GM21576 (cell line): ENCODE data around the gene MTFP1.
"Not testable (repeated sequence)": the region's sequence is repeated elsewhere in the genome, so short reads cannot be mapped to it uniquely, and the experiment has no call there.

Experiments
- ATAC-seq: cut with Tn5 transposase; IDR thresholded peaks from one replicate; pipeline ENCODE4 v1.9.1; 2021; ENCODE audit warnings: mild to moderate bottlenecking, moderate library complexity; ENCODE audit not compliant: unreplicated experiment

MTFP1 gene

DNA sequence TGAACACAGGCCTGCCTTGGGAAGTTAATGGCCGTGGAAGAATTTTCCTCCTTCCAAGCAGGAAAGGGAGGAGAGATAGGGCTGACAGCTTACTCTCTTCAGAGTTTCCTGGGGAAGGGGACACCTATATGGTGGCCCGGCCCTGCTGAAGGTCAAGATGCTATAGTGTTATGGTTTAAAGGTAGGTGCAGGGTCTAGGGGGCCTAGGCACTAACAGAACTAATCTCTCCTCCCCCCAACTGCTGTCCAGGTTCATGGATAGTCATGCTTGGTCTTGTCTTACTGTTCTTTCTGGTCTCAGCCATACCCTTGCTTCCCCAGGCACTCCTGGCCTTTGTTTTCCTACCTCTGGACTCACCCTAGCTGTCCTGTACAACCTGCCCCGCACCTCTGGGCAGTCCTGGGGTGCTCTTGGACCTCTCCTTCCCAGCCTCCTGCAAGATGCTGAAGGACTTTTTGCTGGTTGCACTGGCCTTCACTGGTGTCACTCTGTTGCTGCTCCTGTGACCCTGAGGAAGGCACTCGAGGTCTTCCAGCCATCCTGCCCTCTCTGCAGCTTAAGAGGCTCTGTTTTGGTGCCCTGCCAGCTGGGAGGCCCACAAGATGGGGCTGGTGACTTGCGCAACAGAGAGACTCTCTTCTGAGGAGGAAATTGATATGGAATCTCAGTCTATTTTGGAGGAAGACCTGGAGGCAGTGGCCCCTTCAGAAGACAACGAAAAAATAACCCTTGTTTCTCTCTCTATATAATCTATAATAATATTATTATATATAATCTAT lies 28.4 kb downstream of the MTFP1 start:
- no peak for ATAC-seq

DNA sequence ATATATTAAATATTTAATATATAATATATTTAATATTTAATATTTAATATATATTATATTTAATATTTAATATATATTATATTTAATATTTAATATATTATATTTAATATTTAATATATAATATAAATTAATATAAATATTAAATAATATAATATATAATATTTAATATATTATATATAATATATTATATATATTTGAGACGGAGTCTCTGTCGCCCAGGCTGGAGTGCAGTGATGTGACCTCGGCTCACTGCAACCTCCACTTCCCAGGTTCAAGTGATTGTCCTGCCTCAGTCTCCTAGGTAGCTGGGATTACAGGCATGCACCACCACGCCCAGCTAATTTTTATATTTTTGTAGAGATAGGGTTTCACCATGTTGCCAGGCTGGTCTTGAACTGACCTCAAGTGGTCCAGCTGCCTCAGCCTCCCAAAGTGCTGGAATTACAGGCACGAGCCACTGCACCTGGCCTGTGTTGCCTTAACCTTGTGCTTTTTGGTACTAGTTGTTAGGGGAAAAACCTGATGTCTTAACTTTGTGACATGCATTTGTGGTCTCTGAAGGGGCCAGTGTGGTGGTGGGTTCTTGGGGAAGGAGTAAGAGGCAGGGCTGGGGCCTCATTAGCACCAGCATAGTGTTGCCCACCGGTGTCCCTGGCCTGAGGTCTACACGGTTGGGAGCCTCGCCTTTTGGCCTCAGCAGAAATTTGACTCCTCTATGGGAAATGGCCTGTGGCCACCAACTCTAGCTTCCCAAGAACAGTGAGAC lies 29.7 kb downstream of the MTFP1 start:
- no peak for ATAC-seq

DNA sequence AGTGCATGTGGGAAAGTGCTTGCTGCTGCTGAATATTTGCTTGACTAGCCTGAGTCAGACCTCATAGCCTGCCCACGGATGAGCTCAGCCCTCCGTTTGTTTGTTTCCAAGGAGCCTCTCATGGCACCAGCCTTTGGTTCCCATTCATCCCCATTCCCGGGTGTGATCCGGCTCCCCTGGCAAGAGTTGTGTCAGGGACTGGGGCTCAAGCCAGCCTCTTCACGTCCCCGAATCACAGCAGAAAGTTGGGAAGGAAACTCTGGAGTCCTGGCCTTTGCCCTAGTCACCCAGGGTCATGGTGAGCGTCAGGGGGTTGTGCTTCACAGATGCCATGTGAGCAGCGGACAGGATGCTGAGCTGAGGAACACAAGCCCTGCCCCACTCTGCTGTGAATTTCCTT lies 32.4 kb downstream of the MTFP1 start:
- ATAC-seq: no peak

DNA sequence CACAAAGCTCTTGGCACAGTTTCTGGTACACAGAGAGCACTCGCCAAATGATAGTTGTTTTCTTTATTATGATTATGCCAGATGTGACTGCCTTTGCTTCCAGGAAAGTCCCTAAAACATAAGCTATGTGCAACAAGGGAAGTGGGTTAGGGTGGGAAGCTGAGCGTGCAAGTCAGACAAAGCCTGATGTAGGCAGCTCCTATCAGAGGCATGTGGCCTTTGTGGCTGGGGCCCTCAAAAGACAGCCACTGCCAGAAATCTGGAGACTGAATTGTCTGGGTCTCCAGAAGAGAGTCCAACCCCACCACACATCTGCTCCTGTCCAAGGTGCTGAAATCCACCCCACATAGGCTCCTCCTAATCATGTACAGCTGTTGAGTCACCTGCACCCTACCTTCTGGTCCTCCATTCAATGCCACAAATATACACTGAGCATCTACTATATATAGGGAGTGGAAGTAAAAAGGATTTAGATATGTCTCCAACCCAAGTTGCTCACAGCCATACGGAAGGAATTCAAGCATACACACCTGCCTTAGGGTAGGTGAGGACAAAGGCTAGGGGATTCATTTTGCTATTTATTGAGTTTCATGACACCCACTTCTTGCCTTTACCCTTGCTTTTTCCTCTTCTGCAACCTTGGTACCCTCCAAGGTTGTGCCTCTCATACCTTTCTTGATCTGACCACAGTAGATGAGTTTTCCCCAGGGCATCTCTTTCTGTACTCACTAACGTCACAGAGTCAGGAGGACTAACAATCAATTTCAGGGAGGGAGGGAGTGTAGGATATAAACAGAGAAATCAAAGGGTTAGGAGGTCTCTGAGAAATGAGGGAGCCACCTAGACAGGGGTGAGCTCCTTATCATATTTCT lies 33.8 kb downstream of the MTFP1 start:
- no peak for ATAC-seq

DNA sequence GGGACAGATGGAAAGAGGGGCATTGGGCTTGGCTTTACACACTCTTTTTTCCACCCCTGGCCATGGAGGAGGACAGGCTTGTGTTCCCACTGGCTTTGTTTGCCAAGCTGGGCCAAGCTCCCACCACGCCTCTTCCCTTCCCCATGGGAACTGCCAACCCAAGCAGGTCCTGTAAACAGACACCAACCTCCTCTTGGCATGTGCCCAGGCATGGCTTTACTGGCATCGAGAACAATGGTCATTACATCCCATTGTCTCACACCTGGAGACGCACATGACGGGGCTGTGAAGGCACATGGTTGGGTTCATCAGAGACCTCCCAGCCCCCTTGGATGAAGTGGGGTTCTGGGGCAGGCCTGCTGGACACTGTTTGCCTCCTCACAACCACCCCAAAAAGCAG lies 34.6 kb downstream of the MTFP1 start:
- no peak for ATAC-seq

DNA sequence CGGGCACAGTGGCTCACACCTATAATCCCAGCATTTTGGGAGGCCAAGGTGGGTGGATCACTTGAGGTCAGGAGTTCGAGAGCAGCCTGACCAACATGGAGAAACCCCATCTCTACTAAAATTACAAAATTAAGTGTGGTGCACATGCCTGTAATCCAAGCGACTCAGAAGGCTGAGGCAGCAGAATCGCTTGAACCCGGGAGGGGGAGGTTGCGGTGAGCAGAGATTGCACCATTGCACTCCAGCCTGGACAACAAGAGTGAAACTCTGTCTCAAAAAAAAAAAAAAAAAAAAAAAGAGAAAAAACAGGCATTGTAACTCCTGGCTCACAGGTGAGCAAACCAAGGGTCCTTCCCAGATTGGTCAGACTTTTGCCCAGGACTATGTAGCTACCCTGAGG lies 35.0 kb downstream of the MTFP1 start:
- not testable (repeated sequence) for ATAC-seq

DNA sequence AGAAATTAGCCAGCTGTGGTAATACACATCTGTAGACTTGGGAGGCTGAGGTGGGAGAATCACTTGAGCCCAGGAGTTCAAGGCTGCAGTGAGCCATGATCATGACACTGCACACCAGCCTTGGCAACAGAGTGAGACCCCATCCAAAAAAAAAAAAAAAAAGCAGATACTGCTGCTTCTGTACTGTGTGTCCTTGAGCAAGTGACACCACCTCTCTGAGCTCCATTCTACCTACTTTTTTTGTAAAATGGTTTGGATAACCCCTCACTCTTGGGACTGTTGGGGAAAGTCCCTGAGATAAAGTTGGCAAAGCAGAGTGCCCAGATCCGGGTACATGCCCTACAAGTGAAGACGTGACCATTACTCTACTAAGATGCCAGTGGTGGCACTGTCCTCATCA lies 43.6 kb downstream of the MTFP1 start:
- ATAC-seq: no peak

DNA sequence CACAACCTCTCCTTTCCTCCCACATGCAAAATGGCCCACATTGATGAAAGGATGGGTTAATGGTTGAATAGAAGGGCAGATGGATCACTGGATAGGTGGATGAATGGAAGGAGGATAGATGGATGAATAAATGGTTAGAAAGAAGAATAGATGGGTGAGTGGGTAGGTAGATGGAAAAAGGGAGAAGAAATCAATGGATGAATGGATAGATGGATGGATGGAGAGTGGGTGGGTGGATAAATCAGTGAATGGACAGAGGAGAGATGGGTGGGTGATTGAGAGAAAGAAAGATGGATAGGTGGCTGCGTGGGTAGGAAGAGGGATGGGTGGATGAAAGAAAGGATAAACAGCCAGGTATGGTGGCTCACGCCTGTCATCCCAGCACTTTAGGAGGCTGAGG lies 45.1 kb downstream of the MTFP1 start:
- no peak for ATAC-seq

DNA sequence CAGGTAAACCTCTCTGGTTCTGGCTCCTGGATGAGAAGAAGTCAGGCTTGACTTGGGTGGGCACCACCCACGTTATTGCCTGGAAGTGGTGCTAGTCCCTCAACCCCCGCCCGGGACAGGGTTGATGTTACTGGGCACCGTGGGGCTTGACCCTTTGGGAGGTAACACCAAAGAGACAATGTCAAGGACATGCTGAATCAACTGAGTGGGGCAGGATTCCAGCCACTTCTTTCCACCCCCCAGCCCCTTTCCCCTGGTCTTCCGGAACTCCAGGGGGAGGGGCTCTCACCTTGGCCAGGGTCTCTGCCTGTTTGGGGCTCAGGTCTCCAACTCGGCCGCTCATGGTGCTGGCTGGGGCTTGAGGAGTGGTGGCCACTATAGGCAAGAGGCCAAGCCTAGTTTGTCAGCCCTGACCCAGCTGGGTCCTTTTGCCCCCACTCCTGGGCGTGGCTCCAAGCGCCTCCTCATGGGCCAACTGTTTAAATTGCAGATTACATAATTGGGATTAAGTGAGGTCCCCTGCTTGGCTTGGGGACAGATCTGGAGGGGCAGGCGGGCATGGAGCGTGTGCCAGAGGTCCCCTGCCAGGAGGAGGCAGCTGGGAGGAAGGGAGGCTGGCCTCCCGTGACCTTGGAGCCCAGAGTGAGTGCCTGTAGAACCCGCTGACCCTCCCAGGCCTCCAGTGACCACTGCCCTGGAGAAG lies 46.2 kb downstream of the MTFP1 start, which contains the start of gene SEC14L3:
Gene SEC14L3 (minus strand): TSS at position 402 of the 703 bp plus-strand sequence. CDS start 59 bp downstream, at position 343.
- ATAC-seq: no peak

DNA sequence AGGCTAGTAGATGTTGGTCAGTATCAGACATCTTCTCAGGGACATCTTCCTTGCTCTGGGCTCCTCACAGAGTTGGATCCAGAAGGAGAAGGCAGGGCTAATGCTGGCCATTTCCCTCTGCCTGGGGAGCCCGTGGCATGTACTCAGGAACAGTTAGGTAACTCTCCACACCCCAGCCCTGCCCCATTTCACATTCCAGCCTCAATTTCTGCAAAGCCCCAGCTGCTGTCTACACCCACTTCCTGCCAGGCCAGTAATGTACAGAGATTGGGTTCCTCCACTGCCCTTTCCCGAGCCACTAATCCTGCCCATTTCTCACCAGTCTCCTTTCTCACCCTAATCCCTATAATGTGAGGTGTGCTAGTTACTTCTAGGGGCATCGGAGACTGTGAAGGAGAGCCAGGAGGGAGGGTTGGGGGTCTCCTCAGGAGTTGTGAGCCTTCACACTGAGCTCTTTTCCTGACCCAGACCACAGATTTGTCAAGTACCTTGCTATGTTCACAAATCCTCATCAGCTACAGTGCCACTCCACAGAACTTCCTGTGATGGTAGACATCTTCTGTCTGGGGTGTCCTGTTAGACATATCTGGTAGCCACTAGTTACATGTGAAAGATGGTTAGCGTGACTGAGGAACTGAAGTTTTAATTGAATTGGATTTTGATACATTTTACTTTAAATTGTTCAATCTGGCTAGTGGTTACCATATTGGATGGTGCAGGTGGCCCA lies 47.6 kb downstream of the MTFP1 start:
- no peak for ATAC-seq

DNA sequence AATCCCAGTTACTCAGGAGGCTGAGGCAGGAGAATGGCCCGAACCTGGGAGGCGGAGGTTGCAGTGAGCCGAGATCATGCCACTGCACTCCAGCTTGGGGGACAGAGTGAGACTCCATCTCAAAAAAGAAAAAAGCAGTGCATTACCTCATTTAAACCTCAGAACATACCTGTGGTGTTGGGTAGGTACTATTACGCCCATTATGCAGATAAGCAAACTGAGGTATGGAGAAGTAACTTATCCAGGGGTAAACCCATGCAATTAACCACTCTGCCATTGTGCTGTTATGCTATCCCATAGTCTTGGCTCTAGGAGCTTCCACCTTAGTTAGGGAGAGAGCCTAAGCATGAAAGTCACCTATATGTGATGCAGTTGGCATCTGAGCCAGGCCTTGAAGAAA lies 48.6 kb downstream of the MTFP1 start:
- ATAC-seq: no peak

DNA sequence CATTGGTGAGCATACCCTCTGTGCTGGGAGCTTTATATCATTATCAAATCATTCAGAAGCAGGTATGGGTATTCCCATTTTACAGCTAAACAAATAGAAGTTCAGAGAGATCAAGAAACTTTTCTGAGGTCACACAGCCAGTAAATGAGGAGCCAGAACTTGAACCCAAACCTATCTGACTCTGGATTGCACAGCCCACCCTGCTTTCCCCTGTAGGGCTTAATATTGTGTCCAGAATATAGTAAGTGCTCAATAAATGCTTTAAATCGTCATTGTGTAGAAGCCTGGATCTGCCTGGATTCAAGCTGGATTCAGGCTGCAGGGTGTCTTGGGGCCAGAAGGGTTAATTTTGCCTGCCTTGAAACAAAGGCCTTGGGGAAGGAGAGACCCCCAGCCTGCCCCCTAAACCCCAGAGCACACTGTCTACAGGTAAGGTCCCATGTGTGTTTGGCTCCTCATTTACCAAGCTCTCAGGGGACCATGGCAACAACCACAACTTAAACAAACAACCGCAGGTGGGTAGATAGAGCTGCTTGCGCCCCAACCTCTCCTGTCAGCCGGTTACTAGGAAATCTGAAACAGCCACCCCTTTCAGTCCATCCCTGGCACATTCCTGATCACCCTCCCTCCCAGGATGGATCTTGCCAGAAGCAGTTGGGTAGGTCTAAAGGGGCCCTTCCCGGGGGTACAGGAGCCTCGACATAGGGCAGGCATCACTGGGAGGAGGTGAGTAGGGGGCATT lies 49.3 kb downstream of the MTFP1 start:
- no peak for ATAC-seq
